ENCODE data around the gene SLC44A3. TPM values are rescaled to one million over a fixed set of nuclear protein-coding genes. Genes with fewer than 3 reads are reported as not detected.

The SLC44A3 gene
- total RNA-seq, 1 donor from 2014 or later, result not detected

DNA sequence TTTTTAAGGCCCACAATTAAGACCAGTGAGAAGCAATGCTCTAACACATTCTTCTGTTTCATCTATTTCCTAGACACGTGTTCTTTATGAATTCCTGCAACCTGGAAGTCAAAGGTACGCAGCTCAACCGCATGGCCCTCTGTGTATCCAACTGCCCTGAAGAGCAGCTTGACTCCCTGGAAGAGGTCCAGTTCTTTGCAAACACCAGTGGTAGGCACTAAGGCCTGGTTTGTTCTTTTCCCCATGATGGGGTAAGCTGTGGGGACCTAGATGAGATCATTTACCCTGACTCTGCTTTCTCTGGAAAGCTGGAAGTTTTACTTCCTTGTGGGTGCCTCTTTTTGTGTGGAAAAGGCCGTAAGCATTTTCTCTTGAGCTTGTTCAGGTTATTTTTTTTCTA lies 7.3 kb downstream of the SLC44A3 start:
- TF ChIP-seq, protein P1, sequence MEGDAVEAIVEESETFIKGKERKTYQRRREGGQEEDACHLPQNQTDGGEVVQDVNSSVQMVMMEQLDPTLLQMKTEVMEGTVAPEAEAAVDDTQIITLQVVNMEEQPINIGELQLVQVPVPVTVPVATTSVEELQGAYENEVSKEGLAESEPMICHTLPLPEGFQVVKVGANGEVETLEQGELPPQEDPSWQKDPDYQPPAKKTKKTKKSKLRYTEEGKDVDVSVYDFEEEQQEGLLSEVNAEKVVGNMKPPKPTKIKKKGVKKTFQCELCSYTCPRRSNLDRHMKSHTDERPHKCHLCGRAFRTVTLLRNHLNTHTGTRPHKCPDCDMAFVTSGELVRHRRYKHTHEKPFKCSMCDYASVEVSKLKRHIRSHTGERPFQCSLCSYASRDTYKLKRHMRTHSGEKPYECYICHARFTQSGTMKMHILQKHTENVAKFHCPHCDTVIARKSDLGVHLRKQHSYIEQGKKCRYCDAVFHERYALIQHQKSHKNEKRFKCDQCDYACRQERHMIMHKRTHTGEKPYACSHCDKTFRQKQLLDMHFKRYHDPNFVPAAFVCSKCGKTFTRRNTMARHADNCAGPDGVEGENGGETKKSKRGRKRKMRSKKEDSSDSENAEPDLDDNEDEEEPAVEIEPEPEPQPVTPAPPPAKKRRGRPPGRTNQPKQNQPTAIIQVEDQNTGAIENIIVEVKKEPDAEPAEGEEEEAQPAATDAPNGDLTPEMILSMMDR (IDR thresholded peaks at IDR 0.05), result no peak
- Mint-ChIP-seq H3K27me3 (peaks cover 32% of the 10 kb centered on the region), H3K9me3 (no peaks in the 10 kb centered on the region), H3K36me3 (ENCODE audit: low read depth) (no peaks in the 10 kb centered on the region), H3K27ac (no peak overlapping the region), H3K4me3 (no peak overlapping the region), H3K4me1 (peaks cover 5% of the 10 kb centered on the region)
- CTCF ChIA-PET, result no interaction called here
- ATAC-seq (ENCODE audit: low read depth), result no peak
- DNase-seq, result no peak
- intact Hi-C loops (cut with micrococcal nuclease), result no loop called here
- POLR2A ChIA-PET, result no interaction called here

DNA sequence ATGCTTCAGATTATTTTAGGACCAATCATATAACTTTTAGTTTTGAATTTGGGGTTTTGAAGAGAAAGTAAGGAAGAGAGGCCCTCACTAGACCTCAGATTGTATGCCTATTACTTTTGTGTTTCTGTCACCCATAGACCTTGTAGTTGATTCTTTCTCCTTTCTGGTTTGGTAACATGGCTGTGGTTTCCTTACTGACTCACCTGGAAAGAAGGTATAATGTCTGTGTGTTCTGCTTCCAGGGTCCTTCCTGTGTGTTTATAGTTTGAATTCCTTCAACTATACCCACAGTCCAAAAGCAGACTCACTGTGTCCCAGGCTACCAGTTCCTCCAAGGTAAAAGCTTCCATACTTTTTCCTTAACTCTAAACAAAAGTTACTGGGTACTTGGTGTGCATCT lies 8.1 kb downstream of the SLC44A3 start:
- Mint-ChIP-seq H3K4me3 (no peak overlapping the region), H3K27ac (no peak overlapping the region), H3K4me1 (peaks cover 5% of the 10 kb centered on the region), H3K36me3 (ENCODE audit: low read depth) (no peaks in the 10 kb centered on the region), H3K9me3 (no peaks in the 10 kb centered on the region), H3K27me3 (peaks cover 30% of the 10 kb centered on the region)
- ATAC-seq (ENCODE audit: low read depth) (no peak), DNase-seq (no peak)
- TF ChIP-seq, protein P1 (IDR thresholded peaks at IDR 0.05), result no peak
- CTCF ChIA-PET, result no interaction called here
- POLR2A ChIA-PET, result no interaction called here
- intact Hi-C loops (cut with micrococcal nuclease), result no loop called here

GRCh38 chr1:94831641-94832040 lies 11.5 kb downstream of the SLC44A3 start:
- Mint-ChIP-seq H3K27me3 (peaks cover 24% of the 10 kb centered on the region), H3K9me3 (no peaks in the 10 kb centered on the region), H3K4me1 (peaks cover 5% of the 10 kb centered on the region), H3K4me3 (no peak overlapping the region), H3K36me3 (ENCODE audit: low read depth) (no peaks in the 10 kb centered on the region), H3K27ac (no peak overlapping the region)
- TF ChIP-seq, protein P1 (IDR thresholded peaks at IDR 0.05), result no peak
- intact Hi-C loops (cut with micrococcal nuclease), result no loop called here
- ATAC-seq (ENCODE audit: low read depth), result no peak
- DNase-seq, result no peak
- ChIA-PET CTCF (no interaction called here), POLR2A (no interaction called here)

- TF ChIP-seq, protein P1 (IDR thresholded peaks at IDR 0.05), result no peak
- Mint-ChIP-seq H3K36me3 (ENCODE audit: low read depth) (no peaks in the 10 kb centered on the region), H3K4me3 (no peak overlapping the region), H3K27ac (no peak overlapping the region), H3K9me3 (no peaks in the 10 kb centered on the region), H3K27me3 (peaks cover 18% of the 10 kb centered on the region), H3K4me1 (peaks cover 5% of the 10 kb centered on the region)
- intact Hi-C loops (cut with micrococcal nuclease), result no loop called here
- DNase-seq, result no peak
- CTCF ChIA-PET, result no interaction called here
- ATAC-seq (ENCODE audit: low read depth), result no peak
- POLR2A ChIA-PET, result no interaction called here
These were observed 12.3 kb downstream of the SLC44A3 start for GRCh38 chr1:94832446-94832845.

- no peak overlapping the region for H3K4me3 Mint-ChIP-seq
- intact Hi-C loops (cut with micrococcal nuclease), result no loop called here
- ChIA-PET CTCF (no interaction called here), POLR2A (no interaction called here)
- H3K9me3 Mint-ChIP-seq, result no peaks in the 10 kb centered on the region
- H3K36me3 Mint-ChIP-seq (ENCODE audit: low read depth), result no peaks in the 10 kb centered on the region
- H3K27me3 Mint-ChIP-seq, result peaks cover 17% of the 10 kb centered on the region
- DNase-seq (no peak), ATAC-seq (ENCODE audit: low read depth) (no peak)
- no peak overlapping the region for H3K27ac Mint-ChIP-seq
- TF ChIP-seq, protein P1 (IDR thresholded peaks at IDR 0.05), result no peak
- H3K4me1 Mint-ChIP-seq, result peaks cover 5% of the 10 kb centered on the region
These were observed 12.9 kb downstream of the SLC44A3 start for GRCh38 chr1:94832931-94833585.
